WTC11 (cell line): Measurements from ENCODE around the gene DNAJC19. TPM values are rescaled to one million over a fixed set of nuclear protein-coding genes. Genes with fewer than 3 reads are reported as not detected.

Experiments used
- ATAC-seq: fragments of 200-7000 bp; cut with Tn5 transposase; 2 replicates; pipeline ENCODE4 v1.10.0; 2021; ENCODE audit warnings: mild to moderate bottlenecking, moderate library complexity
- CTCF ChIA-PET: fragments of 300-600 bp; sonication (Branson Sonifier 250); formaldehyde crosslinking; loops from one replicate; lab custom pipeline; 2021; ENCODE audit warnings: antibody characterized with exemption; lab: Charles Lee
- POLR2A ChIA-PET: fragments of 350-600 bp; sonication (Branson Sonifier 250); formaldehyde crosslinking; loops from one replicate; lab custom pipeline; 2021; ENCODE audit warnings: antibody characterized with exemption; lab: Charles Lee
- DNase-seq: peaks from one replicate; pipeline ENCODE4 v3.0.0; 2021; ENCODE audit warnings: low spot score
- H3K27ac Mint-ChIP-seq: 2 replicates; pipeline ENCODE4 v1.8.0; 2021; ENCODE audit warnings: mixed read lengths
- H3K27me3 Mint-ChIP-seq: 2 replicates; pipeline ENCODE4 v1.8.0; 2021; ENCODE audit warnings: low read depth, mild to moderate bottlenecking, moderate library complexity, mixed read lengths
- H3K36me3 Mint-ChIP-seq: 2 replicates; pipeline ENCODE4 v1.8.0; 2021; ENCODE audit warnings: mixed read lengths
- H3K4me1 Mint-ChIP-seq: 2 replicates; pipeline ENCODE4 v1.8.0; 2022; ENCODE audit warnings: mixed read lengths
- H3K4me3 Mint-ChIP-seq: 2 replicates; pipeline ENCODE4 v1.8.0; 2021; ENCODE audit warnings: mild to moderate bottlenecking, moderate library complexity, mixed read lengths
- H3K9me3 Mint-ChIP-seq: 2 replicates; pipeline ENCODE4 v1.8.0; 2021; ENCODE audit warnings: mixed read lengths
- E2F4 ChIP-seq: sonication (generic); formaldehyde crosslinking; IDR thresholded peaks from 2 replicates; pipeline ENCODE4 v1.8.1; 2022; ENCODE audit warnings: low read depth, mild to moderate bottlenecking, moderate library complexity, missing genetic modification reagents, borderline replicate concordance
- ELF4 ChIP-seq: sonication (generic); formaldehyde crosslinking; IDR thresholded peaks from 2 replicates; pipeline ENCODE4 v1.8.1; 2022; ENCODE audit warnings: low read depth, mild to moderate bottlenecking, moderate library complexity, missing genetic modification reagents
- EMX1 ChIP-seq: fragments of 250-450 bp; sonication (Bioruptor Pico); IDR thresholded peaks from 2 replicates; pipeline ENCODE4 v1.8.0; 2021; ENCODE audit warnings: mild to moderate bottlenecking
- FOXJ3 ChIP-seq: sonication (generic); formaldehyde crosslinking; IDR thresholded peaks from 2 replicates; pipeline ENCODE4 v1.9.0; 2021; ENCODE audit warnings: missing genetic modification reagents, mild to moderate bottlenecking, borderline replicate concordance
- GABPB1 ChIP-seq: sonication (generic); formaldehyde crosslinking; IDR thresholded peaks from 2 replicates; pipeline ENCODE4 v1.8.1; 2023; ENCODE audit warnings: mild to moderate bottlenecking, missing genetic modification reagents
- GRHL2 ChIP-seq: fragments of 250-450 bp; sonication (Bioruptor Pico); IDR thresholded peaks from 2 replicates; pipeline ENCODE4 v1.8.0; 2022; ENCODE audit warnings: mild to moderate bottlenecking, moderate library complexity; ENCODE audit not compliant: insufficient replicate concordance, severe bottlenecking
- HMGXB4 ChIP-seq: sonication (generic); formaldehyde crosslinking; IDR thresholded peaks from 2 replicates; pipeline ENCODE4 v1.8.1; 2023; ENCODE audit warnings: mild to moderate bottlenecking, moderate library complexity, missing genetic modification reagents
- JUN ChIP-seq: sonication (generic); formaldehyde crosslinking; IDR thresholded peaks from 2 replicates; pipeline ENCODE4 v1.8.0; 2023; ENCODE audit warnings: mild to moderate bottlenecking, missing genetic modification reagents
- KAT7 ChIP-seq: sonication (generic); formaldehyde crosslinking; IDR thresholded peaks from 2 replicates; pipeline ENCODE4 v1.8.1; 2023; ENCODE audit warnings: missing genetic modification reagents, mild to moderate bottlenecking, borderline replicate concordance
- MXD4 ChIP-seq: fragments of 250-450 bp; sonication (Bioruptor Pico); IDR thresholded peaks from 2 replicates; pipeline ENCODE4 v1.8.0; 2021; ENCODE audit warnings: mild to moderate bottlenecking, moderate library complexity, borderline replicate concordance
- NFATC4 ChIP-seq: fragments of 250-450 bp; sonication (Bioruptor Pico); IDR thresholded peaks from 2 replicates; pipeline ENCODE4 v1.9.0; 2021; ENCODE audit warnings: mild to moderate bottlenecking
- NR1H2 ChIP-seq: sonication (generic); formaldehyde crosslinking; IDR thresholded peaks from 2 replicates; pipeline ENCODE4 v1.9.0; 2021; ENCODE audit warnings: mild to moderate bottlenecking, moderate library complexity, missing genetic modification reagents
- OVOL2 ChIP-seq: fragments of 250-450 bp; sonication (Bioruptor Pico); IDR thresholded peaks from 2 replicates; pipeline ENCODE4 v1.9.0; 2021; ENCODE audit warnings: mild to moderate bottlenecking, borderline replicate concordance
- PREB ChIP-seq: sonication (generic); formaldehyde crosslinking; IDR thresholded peaks from 2 replicates; pipeline ENCODE4 v1.8.1; 2022; ENCODE audit warnings: mild to moderate bottlenecking, missing genetic modification reagents, moderate library complexity, borderline replicate concordance
- PRRX2 ChIP-seq: fragments of 250-450 bp; sonication (Bioruptor Pico); IDR thresholded peaks from 2 replicates; pipeline ENCODE4 v1.8.0; 2021; ENCODE audit warnings: mild to moderate bottlenecking
- TCF7 ChIP-seq: sonication (generic); formaldehyde crosslinking; IDR thresholded peaks from 2 replicates; pipeline ENCODE4 v1.8.0; 2022; ENCODE audit warnings: mild to moderate bottlenecking, low read depth, missing genetic modification reagents, moderate library complexity
- TEAD4 ChIP-seq: sonication (generic); formaldehyde crosslinking; IDR thresholded peaks from 2 replicates; pipeline ENCODE4 v1.8.0; 2022; ENCODE audit warnings: mild to moderate bottlenecking, missing genetic modification reagents
- ZBTB43 ChIP-seq: sonication (generic); formaldehyde crosslinking; IDR thresholded peaks from 2 replicates; pipeline ENCODE4 v1.8.1; 2023; ENCODE audit warnings: mild to moderate bottlenecking, missing genetic modification reagents
- ZNF281 ChIP-seq: sonication (generic); formaldehyde crosslinking; IDR thresholded peaks from 2 replicates; pipeline ENCODE4 v1.8.0; 2023; ENCODE audit warnings: mild to moderate bottlenecking, missing genetic modification reagents
- ZNF317 ChIP-seq: sonication (generic); formaldehyde crosslinking; IDR thresholded peaks from 2 replicates; pipeline ENCODE4 v1.8.1; 2023; ENCODE audit warnings: low read depth, mild to moderate bottlenecking, moderate library complexity, missing genetic modification reagents, borderline replicate concordance
- ZNF532 ChIP-seq: fragments of 250-450 bp; sonication (Bioruptor Pico); IDR thresholded peaks from 2 replicates; pipeline ENCODE4 v1.9.0; 2021; ENCODE audit warnings: mild to moderate bottlenecking, borderline replicate concordance
- total RNA-seq: library from RNA; stranded (reverse); gene quantifications from 3 replicates; pipeline ENCODE4 v1.2.3, GENCODE V29; 2021

The DNAJC19 gene
- total RNA-seq, 1 experiment from 2014 or later, result 65.7 TPM

GRCh38 chr3:180977498-180977897 lies 12.0 kb downstream of the DNAJC19 start:
- no peak for DNase-seq
- ChIA-PET CTCF (no interaction called here), POLR2A (no interaction called here)
- Mint-ChIP-seq H3K4me3 (no peak overlapping the region), H3K4me1 (peaks cover 9% of the 10 kb centered on the region), H3K36me3 (peaks cover 26% of the 10 kb centered on the region), H3K27me3 (no peaks in the 10 kb centered on the region), H3K9me3 (no peaks in the 10 kb centered on the region), H3K27ac (no peak overlapping the region)
- TF ChIP-seq TEAD4 (CRISPR knock-in tag) (no peak), EMX1 (CRISPR knock-in tag) (peak; percentile 36; the same call in 1 of the 2 replicates)
- ATAC-seq, result no peak

- Mint-ChIP-seq H3K27me3 (no peaks in the 10 kb centered on the region), H3K27ac (no peak overlapping the region; the same call in 1 of the 2 replicates), H3K4me1 (no peaks in the 10 kb centered on the region), H3K4me3 (no peak overlapping the region), H3K9me3 (no peaks in the 10 kb centered on the region), H3K36me3 (peaks cover 48% of the 10 kb centered on the region)
- ChIA-PET CTCF (no interaction called here), POLR2A (interaction anchor here (0.7 kb wide), 1 partner anchor 28 kb away, joined by 4 read pairs; no protein-coding TSS in a partner anchor)
- TF ChIP-seq ZNF281 (CRISPR knock-in tag) (no peak), GRHL2 (CRISPR knock-in tag) (no peak), E2F4 (no peak), TCF7 (no peak), NFATC4 (CRISPR knock-in tag) (no peak), MXD4 (CRISPR knock-in tag) (no peak), FOXJ3 (CRISPR knock-in tag) (no peak), ZBTB43 (CRISPR knock-in tag) (no peak), ELF4 (no peak), GABPB1 (no peak), NR1H2 (no peak), PRRX2 (CRISPR knock-in tag) (no peak), OVOL2 (CRISPR knock-in tag) (no peak), ZNF532 (CRISPR knock-in tag) (no peak), ZNF317 (CRISPR knock-in tag) (no peak), PREB (CRISPR knock-in tag) (no peak), HMGXB4 (CRISPR knock-in tag) (no peak), KAT7 (CRISPR knock-in tag) (no peak), JUN (CRISPR knock-in tag) (no peak)
- DNase-seq (no peak), ATAC-seq (no peak)
Measured at GRCh38 chr3:180974286-180974685, 15.2 kb downstream of the DNAJC19 start.
